ENCODE results near the gene SLC22A25. TPM values are rescaled to one million over a fixed set of nuclear protein-coding genes. Genes with fewer than 3 reads are reported as not detected.

SLC22A25 gene
- total and polyA plus RNA-seq, 2 of the 13 experiments (the other 11 are each of a cell fraction or from before 2014, with no cell fraction given), result 0.18 to 0.42 TPM

- TF ChIP-seq, protein P1, sequence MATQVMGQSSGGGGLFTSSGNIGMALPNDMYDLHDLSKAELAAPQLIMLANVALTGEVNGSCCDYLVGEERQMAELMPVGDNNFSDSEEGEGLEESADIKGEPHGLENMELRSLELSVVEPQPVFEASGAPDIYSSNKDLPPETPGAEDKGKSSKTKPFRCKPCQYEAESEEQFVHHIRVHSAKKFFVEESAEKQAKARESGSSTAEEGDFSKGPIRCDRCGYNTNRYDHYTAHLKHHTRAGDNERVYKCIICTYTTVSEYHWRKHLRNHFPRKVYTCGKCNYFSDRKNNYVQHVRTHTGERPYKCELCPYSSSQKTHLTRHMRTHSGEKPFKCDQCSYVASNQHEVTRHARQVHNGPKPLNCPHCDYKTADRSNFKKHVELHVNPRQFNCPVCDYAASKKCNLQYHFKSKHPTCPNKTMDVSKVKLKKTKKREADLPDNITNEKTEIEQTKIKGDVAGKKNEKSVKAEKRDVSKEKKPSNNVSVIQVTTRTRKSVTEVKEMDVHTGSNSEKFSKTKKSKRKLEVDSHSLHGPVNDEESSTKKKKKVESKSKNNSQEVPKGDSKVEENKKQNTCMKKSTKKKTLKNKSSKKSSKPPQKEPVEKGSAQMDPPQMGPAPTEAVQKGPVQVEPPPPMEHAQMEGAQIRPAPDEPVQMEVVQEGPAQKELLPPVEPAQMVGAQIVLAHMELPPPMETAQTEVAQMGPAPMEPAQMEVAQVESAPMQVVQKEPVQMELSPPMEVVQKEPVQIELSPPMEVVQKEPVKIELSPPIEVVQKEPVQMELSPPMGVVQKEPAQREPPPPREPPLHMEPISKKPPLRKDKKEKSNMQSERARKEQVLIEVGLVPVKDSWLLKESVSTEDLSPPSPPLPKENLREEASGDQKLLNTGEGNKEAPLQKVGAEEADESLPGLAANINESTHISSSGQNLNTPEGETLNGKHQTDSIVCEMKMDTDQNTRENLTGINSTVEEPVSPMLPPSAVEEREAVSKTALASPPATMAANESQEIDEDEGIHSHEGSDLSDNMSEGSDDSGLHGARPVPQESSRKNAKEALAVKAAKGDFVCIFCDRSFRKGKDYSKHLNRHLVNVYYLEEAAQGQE (IDR thresholded peaks at IDR 0.05; ENCODE audit: borderline replicate concordance in 1 of 2, low read depth in 1 of 2, low read length in 2 of 2), result peak in 1 of 2 experiments; percentile 71; a peak in 2 of 4 replicates
- TF ChIP-seq, protein P2, sequence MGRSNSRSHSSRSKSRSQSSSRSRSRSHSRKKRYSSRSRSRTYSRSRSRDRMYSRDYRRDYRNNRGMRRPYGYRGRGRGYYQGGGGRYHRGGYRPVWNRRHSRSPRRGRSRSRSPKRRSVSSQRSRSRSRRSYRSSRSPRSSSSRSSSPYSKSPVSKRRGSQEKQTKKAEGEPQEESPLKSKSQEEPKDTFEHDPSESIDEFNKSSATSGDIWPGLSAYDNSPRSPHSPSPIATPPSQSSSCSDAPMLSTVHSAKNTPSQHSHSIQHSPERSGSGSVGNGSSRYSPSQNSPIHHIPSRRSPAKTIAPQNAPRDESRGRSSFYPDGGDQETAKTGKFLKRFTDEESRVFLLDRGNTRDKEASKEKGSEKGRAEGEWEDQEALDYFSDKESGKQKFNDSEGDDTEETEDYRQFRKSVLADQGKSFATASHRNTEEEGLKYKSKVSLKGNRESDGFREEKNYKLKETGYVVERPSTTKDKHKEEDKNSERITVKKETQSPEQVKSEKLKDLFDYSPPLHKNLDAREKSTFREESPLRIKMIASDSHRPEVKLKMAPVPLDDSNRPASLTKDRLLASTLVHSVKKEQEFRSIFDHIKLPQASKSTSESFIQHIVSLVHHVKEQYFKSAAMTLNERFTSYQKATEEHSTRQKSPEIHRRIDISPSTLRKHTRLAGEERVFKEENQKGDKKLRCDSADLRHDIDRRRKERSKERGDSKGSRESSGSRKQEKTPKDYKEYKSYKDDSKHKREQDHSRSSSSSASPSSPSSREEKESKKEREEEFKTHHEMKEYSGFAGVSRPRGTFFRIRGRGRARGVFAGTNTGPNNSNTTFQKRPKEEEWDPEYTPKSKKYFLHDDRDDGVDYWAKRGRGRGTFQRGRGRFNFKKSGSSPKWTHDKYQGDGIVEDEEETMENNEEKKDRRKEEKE (IDR thresholded peaks at IDR 0.05), result no peak
- TF ChIP-seq SUZ12 (IDR thresholded peaks at IDR 0.05; ENCODE audit: low read depth, low read length), result no peak
- TF ChIP-seq NFATC3 (CRISPR knock-in tag; IDR thresholded peaks at IDR 0.05), result no peak
- no peak for TF ChIP-seq ZNF737 (CRISPR knock-in tag; IDR thresholded peaks at IDR 0.05; ENCODE audit: borderline replicate concordance)
- TF ChIP-seq HNRNPH1 (optimal IDR thresholded peaks at IDR 0.05; ENCODE audit: low read depth, low read length), result no peak
- TF ChIP-seq ZNF704 (CRISPR knock-in tag; IDR thresholded peaks at IDR 0.05; ENCODE audit: borderline replicate concordance), result no peak
- TF ChIP-seq E2F1 (CRISPR knock-in tag; IDR thresholded peaks at IDR 0.05), result no peak
- TF ChIP-seq, protein P3, sequence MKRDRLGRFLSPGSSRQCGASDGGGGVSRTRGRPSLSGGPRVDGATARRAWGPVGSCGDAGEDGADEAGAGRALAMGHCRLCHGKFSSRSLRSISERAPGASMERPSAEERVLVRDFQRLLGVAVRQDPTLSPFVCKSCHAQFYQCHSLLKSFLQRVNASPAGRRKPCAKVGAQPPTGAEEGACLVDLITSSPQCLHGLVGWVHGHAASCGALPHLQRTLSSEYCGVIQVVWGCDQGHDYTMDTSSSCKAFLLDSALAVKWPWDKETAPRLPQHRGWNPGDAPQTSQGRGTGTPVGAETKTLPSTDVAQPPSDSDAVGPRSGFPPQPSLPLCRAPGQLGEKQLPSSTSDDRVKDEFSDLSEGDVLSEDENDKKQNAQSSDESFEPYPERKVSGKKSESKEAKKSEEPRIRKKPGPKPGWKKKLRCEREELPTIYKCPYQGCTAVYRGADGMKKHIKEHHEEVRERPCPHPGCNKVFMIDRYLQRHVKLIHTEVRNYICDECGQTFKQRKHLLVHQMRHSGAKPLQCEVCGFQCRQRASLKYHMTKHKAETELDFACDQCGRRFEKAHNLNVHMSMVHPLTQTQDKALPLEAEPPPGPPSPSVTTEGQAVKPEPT (CRISPR knock-in tag; IDR thresholded peaks at IDR 0.05; ENCODE audit: low read depth), result no peak
- peak; percentile 78; the same call in 1 of the 2 replicates for TF ChIP-seq NFKBIZ (CRISPR knock-in tag; IDR thresholded peaks at IDR 0.05)
- TF ChIP-seq TRIM24 (CRISPR knock-in tag; IDR thresholded peaks at IDR 0.05), result peak; percentile 74
- no peak for TF ChIP-seq RARG (CRISPR knock-in tag; IDR thresholded peaks at IDR 0.05; ENCODE audit: low read depth)
Observed at GRCh38 chr11:63250162-63251050, 7.0 kb upstream of the SLC22A25 start (continued).

Data from HepG2 (cell line).